GM12864 (cell line): ENCODE data around the gene S100A12.
"Not testable (repeated sequence)": the region's sequence is repeated elsewhere in the genome, so short reads cannot be mapped to it uniquely, and the experiment has no call there.

Experiments
- DNase-seq: peaks from one replicate; pipeline ENCODE4 v3.0.0-alpha.2; 2011; ENCODE audit warnings: low read depth
- H3K4me3 ChIP-seq: 2 replicates; pipeline ENCODE4 v1.5.1; 2011; ENCODE audit warnings: mild to moderate bottlenecking, low read depth, low read length, control low read depth
- CTCF ChIP-seq: IDR thresholded peaks from 2 replicates; pipeline ENCODE4 v1.5.1; 2011; ENCODE audit warnings: low read depth, mild to moderate bottlenecking, moderate library complexity, low read length, control low read depth, inconsistent platforms; ENCODE audit errors: missing control alignments

The S100A12 gene

GRCh38 chr1:153375511-153375910, at the start of gene S100A12:
S100A12 (minus strand) TSS chr1:153375621; CDS start chr1:153374592, 1,029 bp downstream.
- DNase-seq: no peak
- H3K4me3 ChIP-seq: no peak within 1 kb of the TSS

GRCh38 chr1:153422450-153423068, 47.1 kb upstream of the S100A12 start:
- no peak for TF ChIP-seq CTCF
- no peak for DNase-seq
- no peak overlapping the region for H3K4me3 ChIP-seq

More at GRCh38 chr1:153375511-153375910, at the start of gene S100A12:
- TF ChIP-seq CTCF: no peak

- no peak overlapping the region for H3K4me3 ChIP-seq
- TF ChIP-seq CTCF: no peak
- DNase-seq: no peak
Observed at GRCh38 chr1:153420306-153420705, 44.9 kb upstream of the S100A12 start.

- not testable (repeated sequence) for H3K4me3 ChIP-seq
Observed at GRCh38 chr1:153419436-153419793, 44.0 kb upstream of the S100A12 start.

GRCh38 chr1:153418758-153419435, 43.5 kb upstream of the S100A12 start:
- H3K4me3 ChIP-seq, DNase-seq: not testable (repeated sequence)

More at GRCh38 chr1:153419436-153419793, 44.0 kb upstream of the S100A12 start:
- not testable (repeated sequence) for DNase-seq

- TF ChIP-seq CTCF: no peak
- no peak overlapping the region for H3K4me3 ChIP-seq
- no peak for DNase-seq
Observed at GRCh38 chr1:153417136-153417888, 41.9 kb upstream of the S100A12 start.

GRCh38 chr1:153415850-153416570, 40.6 kb upstream of the S100A12 start, which contains the start of gene S100A7A:
S100A7A (plus strand) TSS chr1:153416520; CDS start chr1:153418083, 1,563 bp downstream.
- no peak for DNase-seq
- no peak for TF ChIP-seq CTCF
- H3K4me3 ChIP-seq: no peak within 1 kb of the TSS

GRCh38 chr1:153413961-153414360, 38.5 kb upstream of the S100A12 start:
- not testable (repeated sequence) for DNase-seq

GRCh38 chr1:153407274-153407673, 31.9 kb upstream of the S100A12 start:
- not testable (repeated sequence) for DNase-seq, H3K4me3 ChIP-seq

More at GRCh38 chr1:153413961-153414360, 38.5 kb upstream of the S100A12 start:
- not testable (repeated sequence) for H3K4me3 ChIP-seq

- DNase-seq, H3K4me3 ChIP-seq: not testable (repeated sequence)
Observed at GRCh38 chr1:153405825-153406599, 30.6 kb upstream of the S100A12 start.
